Measurements from ENCODE around the gene NSG1.

DNA sequence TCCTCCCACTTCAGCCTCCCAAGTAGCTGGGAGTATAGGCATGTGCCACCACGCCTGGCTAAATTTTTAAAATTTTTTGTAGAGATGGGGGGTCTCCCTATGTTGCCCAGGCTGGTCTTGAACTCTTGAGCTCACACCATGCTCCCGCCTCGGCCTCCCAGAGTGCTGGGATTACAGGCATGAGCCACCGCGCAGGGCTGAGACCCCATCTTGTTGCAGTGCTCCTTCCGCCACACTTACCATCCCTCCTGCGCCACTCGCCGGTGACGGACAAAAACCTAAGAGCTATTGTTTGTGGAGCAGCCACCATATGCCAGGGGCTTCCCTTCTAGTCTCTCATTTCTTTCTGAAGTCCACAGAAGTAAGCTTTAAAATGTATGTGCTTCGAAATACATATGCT lies 34.5 kb downstream of the NSG1 start:
- TF ChIP-seq, protein P1, sequence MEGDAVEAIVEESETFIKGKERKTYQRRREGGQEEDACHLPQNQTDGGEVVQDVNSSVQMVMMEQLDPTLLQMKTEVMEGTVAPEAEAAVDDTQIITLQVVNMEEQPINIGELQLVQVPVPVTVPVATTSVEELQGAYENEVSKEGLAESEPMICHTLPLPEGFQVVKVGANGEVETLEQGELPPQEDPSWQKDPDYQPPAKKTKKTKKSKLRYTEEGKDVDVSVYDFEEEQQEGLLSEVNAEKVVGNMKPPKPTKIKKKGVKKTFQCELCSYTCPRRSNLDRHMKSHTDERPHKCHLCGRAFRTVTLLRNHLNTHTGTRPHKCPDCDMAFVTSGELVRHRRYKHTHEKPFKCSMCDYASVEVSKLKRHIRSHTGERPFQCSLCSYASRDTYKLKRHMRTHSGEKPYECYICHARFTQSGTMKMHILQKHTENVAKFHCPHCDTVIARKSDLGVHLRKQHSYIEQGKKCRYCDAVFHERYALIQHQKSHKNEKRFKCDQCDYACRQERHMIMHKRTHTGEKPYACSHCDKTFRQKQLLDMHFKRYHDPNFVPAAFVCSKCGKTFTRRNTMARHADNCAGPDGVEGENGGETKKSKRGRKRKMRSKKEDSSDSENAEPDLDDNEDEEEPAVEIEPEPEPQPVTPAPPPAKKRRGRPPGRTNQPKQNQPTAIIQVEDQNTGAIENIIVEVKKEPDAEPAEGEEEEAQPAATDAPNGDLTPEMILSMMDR (IDR thresholded peaks at IDR 0.05; ENCODE audit: low read depth, low read length, poor library complexity, severe bottlenecking): no peak
- TF ChIP-seq EZH2phosphoT487 (IDR thresholded peaks at IDR 0.05; ENCODE audit: borderline replicate concordance, low read length): no peak

Measured in DOHH2 (cell line).